Mammary epithelial cell (primary cell): ENCODE data around the gene FGF5.

Experiments used
- EZH2 ChIP-seq: IDR thresholded peaks from 2 replicates; pipeline ENCODE4 v1.6.1; 2012; ENCODE audit warnings: low read length, inconsistent platforms, borderline replicate concordance
- TF ChIP-seq, protein P1 (sequence below), 2 donors: IDR thresholded peaks in 1 of 2; conservative IDR thresholded peaks in 1 of 2; 2 replicates each; pipeline ENCODE4 v1.5.1; 2011 to 2012; ENCODE audit warnings: inconsistent platforms in 2 of 2, low read length in 2 of 2, mild to moderate bottlenecking in 2 of 2, control low read depth in 1 of 2, low read depth in 1 of 2; ENCODE audit not compliant: insufficient read depth in 1 of 2; ENCODE audit errors: extremely low read depth in 1 of 2

DNA sequence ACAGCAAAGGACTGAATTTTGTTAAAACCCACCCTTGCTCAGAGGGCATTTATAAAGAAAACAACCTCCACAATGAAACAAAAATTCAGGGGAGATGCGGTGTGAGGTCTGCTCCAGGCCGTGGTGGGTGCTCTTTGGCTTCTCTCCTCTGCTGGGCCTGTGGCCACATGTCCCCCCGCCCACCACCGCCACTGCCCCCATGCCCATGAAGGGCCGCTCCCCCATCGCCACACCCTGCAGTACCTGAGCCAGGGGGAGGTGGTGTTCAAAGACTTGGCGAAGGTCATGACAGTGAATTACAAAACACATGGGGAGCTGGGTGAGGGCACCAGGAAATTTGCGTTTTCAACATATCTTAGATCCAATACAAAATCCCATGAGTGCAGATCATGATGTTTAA is 54.9 kb downstream of the FGF5 start:
- TF ChIP-seq, protein P1, sequence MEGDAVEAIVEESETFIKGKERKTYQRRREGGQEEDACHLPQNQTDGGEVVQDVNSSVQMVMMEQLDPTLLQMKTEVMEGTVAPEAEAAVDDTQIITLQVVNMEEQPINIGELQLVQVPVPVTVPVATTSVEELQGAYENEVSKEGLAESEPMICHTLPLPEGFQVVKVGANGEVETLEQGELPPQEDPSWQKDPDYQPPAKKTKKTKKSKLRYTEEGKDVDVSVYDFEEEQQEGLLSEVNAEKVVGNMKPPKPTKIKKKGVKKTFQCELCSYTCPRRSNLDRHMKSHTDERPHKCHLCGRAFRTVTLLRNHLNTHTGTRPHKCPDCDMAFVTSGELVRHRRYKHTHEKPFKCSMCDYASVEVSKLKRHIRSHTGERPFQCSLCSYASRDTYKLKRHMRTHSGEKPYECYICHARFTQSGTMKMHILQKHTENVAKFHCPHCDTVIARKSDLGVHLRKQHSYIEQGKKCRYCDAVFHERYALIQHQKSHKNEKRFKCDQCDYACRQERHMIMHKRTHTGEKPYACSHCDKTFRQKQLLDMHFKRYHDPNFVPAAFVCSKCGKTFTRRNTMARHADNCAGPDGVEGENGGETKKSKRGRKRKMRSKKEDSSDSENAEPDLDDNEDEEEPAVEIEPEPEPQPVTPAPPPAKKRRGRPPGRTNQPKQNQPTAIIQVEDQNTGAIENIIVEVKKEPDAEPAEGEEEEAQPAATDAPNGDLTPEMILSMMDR (conservative IDR thresholded peaks at IDR 0.05 in 1 of 2, IDR thresholded peaks at IDR 0.05 in 1 of 2; ENCODE audit: extremely low read depth in 1 of 2, insufficient read depth in 1 of 2, low read depth in 1 of 2, low read length in 2 of 2), result no peak
- no peak for TF ChIP-seq EZH2
